MM.1S (cell line): Measurements from ENCODE around the gene MTSS2.

Experiments
- DNase-seq: peaks from one replicate; pipeline ENCODE4 v3.0.0-alpha.2; 2015
- H2AFZ ChIP-seq: fragments of 300-600 bp; sonication (generic); 2 replicates; pipeline ENCODE4 v1.6.0; 2016; ENCODE audit warnings: antibody characterized with exemption, low read length
- H3F3A ChIP-seq: fragments of 300-600 bp; sonication (generic); 2 replicates; pipeline ENCODE4 v1.6.1; 2016; ENCODE audit warnings: mild to moderate bottlenecking, antibody characterized with exemption, low read length, moderate library complexity, mixed read lengths; ENCODE audit not compliant: insufficient read depth
- H3K27ac ChIP-seq: fragments of 300-600 bp; sonication (generic); 2 replicates; pipeline ENCODE4 v1.5.1; 2016; ENCODE audit warnings: mild to moderate bottlenecking, low read length
- H3K27me3 ChIP-seq: fragments of 300-600 bp; sonication (generic); replicated peaks from 2 replicates; pipeline ENCODE4 v1.6.0; 2016; ENCODE audit warnings: low read length; ENCODE audit not compliant: insufficient read depth
- H3K36me3 ChIP-seq: fragments of 300-600 bp; sonication (generic); replicated peaks from 2 replicates; pipeline ENCODE4 v1.6.1; 2016; ENCODE audit warnings: mild to moderate bottlenecking, low read length, mixed read lengths; ENCODE audit not compliant: insufficient read depth
- H3K4me1 ChIP-seq: fragments of 300-600 bp; sonication (generic); 2 replicates; pipeline ENCODE4 v1.6.1; 2016; ENCODE audit warnings: low read length, mixed read lengths
- H3K4me2 ChIP-seq: fragments of 300-600 bp; sonication (generic); 2 replicates; pipeline ENCODE4 v1.6.0; 2016; ENCODE audit warnings: low read depth, low read length
- H3K4me3 ChIP-seq: fragments of 300-600 bp; sonication (generic); 2 replicates; pipeline ENCODE4 v1.5.1; 2016; ENCODE audit warnings: low read length, mixed read lengths
- H3K79me2 ChIP-seq: fragments of 300-600 bp; sonication (generic); 2 replicates; pipeline ENCODE4 v1.6.1; 2016; ENCODE audit warnings: mixed run types, low read length, mixed read lengths
- H3K9ac ChIP-seq: fragments of 300-600 bp; sonication (generic); 2 replicates; pipeline ENCODE4 v1.6.1; 2016; ENCODE audit warnings: low read length, mixed read lengths
- H3K9me2 ChIP-seq: fragments of 300-600 bp; sonication (generic); replicated peaks from 2 replicates; pipeline ENCODE4 v1.6.1; 2016; ENCODE audit warnings: mild to moderate bottlenecking, low read length, mixed read lengths; ENCODE audit not compliant: insufficient read depth
- H3K9me3 ChIP-seq: fragments of 300-600 bp; sonication (generic); replicated peaks from 2 replicates; pipeline ENCODE4 v1.6.1; 2016; ENCODE audit warnings: mild to moderate bottlenecking, low read length, mixed read lengths; ENCODE audit not compliant: insufficient read depth
- H4K20me1 ChIP-seq: fragments of 300-600 bp; sonication (generic); 2 replicates; pipeline ENCODE4 v1.6.1; 2016; ENCODE audit warnings: mild to moderate bottlenecking, low read length, moderate library complexity, mixed read lengths; ENCODE audit not compliant: insufficient read depth
- CTCF ChIP-seq: fragments of 300-600 bp; sonication (generic); IDR thresholded peaks from 2 replicates; pipeline ENCODE4 v1.5.1; 2016; ENCODE audit warnings: antibody characterized with exemption, low read length, mixed read lengths
- EZH2 ChIP-seq: fragments of 300-600 bp; sonication (generic); optimal IDR thresholded peaks from 2 replicates; pipeline ENCODE3; 2017; ENCODE audit warnings: low read depth, mild to moderate bottlenecking, antibody characterized with exemption, low read length, mixed read lengths
- EZH2phosphoT487 ChIP-seq: fragments of 300-600 bp; sonication (generic); IDR thresholded peaks from 2 replicates; pipeline ENCODE4 v1.6.1; 2018; ENCODE audit warnings: antibody characterized with exemption, low read length

Gene MTSS2

GRCh38 chr16:70709457-70709856, 23.6 kb upstream of the MTSS2 start:
- Histone ChIP-seq H3F3A (no peaks in the 10 kb centered on the region), H2AFZ (no peak overlapping the region), H3K9ac (no peak overlapping the region), H4K20me1 (no peaks in the 10 kb centered on the region), H3K36me3 (no peaks in the 10 kb centered on the region), H3K27ac (no peak overlapping the region), H3K4me2 (no peak overlapping the region), H3K4me3 (no peak overlapping the region), H3K79me2 (no peaks in the 10 kb centered on the region), H3K27me3 (no peaks in the 10 kb centered on the region), H3K4me1 (no peaks in the 10 kb centered on the region), H3K9me3 (no peaks in the 10 kb centered on the region), H3K9me2 (no peaks in the 10 kb centered on the region)
- DNase-seq = no peak
- TF ChIP-seq EZH2phosphoT487 (no peak), EZH2 (no peak), CTCF (no peak)

- no peak for DNase-seq
- Histone ChIP-seq H3K4me3 (no peak overlapping the region), H3K27me3 (no peaks in the 10 kb centered on the region), H2AFZ (no peak overlapping the region), H4K20me1 (no peaks in the 10 kb centered on the region), H3K4me2 (no peak overlapping the region), H3K36me3 (no peaks in the 10 kb centered on the region), H3K9me2 (no peaks in the 10 kb centered on the region), H3K4me1 (no peaks in the 10 kb centered on the region), H3F3A (no peaks in the 10 kb centered on the region), H3K9me3 (no peaks in the 10 kb centered on the region), H3K79me2 (no peaks in the 10 kb centered on the region), H3K9ac (no peak overlapping the region), H3K27ac (no peak overlapping the region)
- TF ChIP-seq EZH2 (no peak), CTCF (no peak), EZH2phosphoT487 (no peak)
Observed at GRCh38 chr16:70708366-70709246, 22.8 kb upstream of the MTSS2 start.

- H3K4me2 ChIP-seq = no peak overlapping the region
- H2AFZ ChIP-seq = no peak overlapping the region
- no peak for DNase-seq
- no peaks in the 10 kb centered on the region for H3K9me2 ChIP-seq
- H3K4me3 ChIP-seq = no peak overlapping the region
- H3K79me2 ChIP-seq = no peaks in the 10 kb centered on the region
- H3K27me3 ChIP-seq = no peaks in the 10 kb centered on the region
- no peaks in the 10 kb centered on the region for H3F3A ChIP-seq
- H3K36me3 ChIP-seq = no peaks in the 10 kb centered on the region
- H3K27ac ChIP-seq = no peak overlapping the region
- H3K4me1 ChIP-seq = no peaks in the 10 kb centered on the region
- H3K9me3 ChIP-seq = no peaks in the 10 kb centered on the region
- no peaks in the 10 kb centered on the region for H4K20me1 ChIP-seq
- TF ChIP-seq EZH2 (no peak), CTCF (no peak), EZH2phosphoT487 (no peak)
- H3K9ac ChIP-seq = no peak overlapping the region
Observed at GRCh38 chr16:70706948-70707465, 21.2 kb upstream of the MTSS2 start.
